Endothelial cell of umbilical vein (primary cell): Measurements from ENCODE around the gene SCAANT1. TPM values are rescaled to one million over a fixed set of nuclear protein-coding genes. Genes with fewer than 3 reads are reported as not detected.

Experiments
- BruUV-seq: library from RNA; stranded (reverse); fragments of 400-500 nt; replicated peaks from 2 replicates; lab custom pipeline; 2021; lab: Mats Ljungman, UMichigan
- CTCF ChIA-PET: fragments of 300-600, 350-600 bp; sonication (Branson Sonifier 250); formaldehyde crosslinking; loops from one replicate; lab custom pipeline; 2021; ENCODE audit warnings: antibody characterized with exemption, inconsistent platforms; lab: Charles Lee
- POLR2A ChIA-PET: fragments of 300-600, 350-600 bp; sonication (Branson Sonifier 250); formaldehyde crosslinking; loops from one replicate; lab custom pipeline; 2021; ENCODE audit warnings: antibody characterized with exemption, inconsistent platforms; lab: Charles Lee
- DNase-seq: peaks from one replicate; pipeline ENCODE4 v3.0.0-alpha.2; 2011; ENCODE audit warnings: low read depth, low spot score
- FAIRE-seq: peaks from 2 replicates; lab custom pipeline; 2011; peaks lifted over from hg19 to GRCh38; lab: Jason Lieb, UNC
- H2AFZ ChIP-seq: 2 replicates; pipeline ENCODE4 v1.6.0; 2012; ENCODE audit warnings: low read depth, low read length, control low read depth, inconsistent platforms
- H3K27ac ChIP-seq: 2 replicates; pipeline ENCODE4 v1.5.1; 2011; ENCODE audit warnings: low read depth, mild to moderate bottlenecking, control low read depth, low read length, moderate library complexity; ENCODE audit not compliant: insufficient read depth
- H3K27me3 ChIP-seq, 2 experiments: 2 replicates each; pipeline versions ENCODE4 v1.6.0 to v1.6.1; 2011; ENCODE audit warnings: low read length in 2 of 2, mixed read lengths in 1 of 2; ENCODE audit not compliant: control insufficient read depth in 2 of 2, insufficient read depth in 2 of 2
- H3K36me3 ChIP-seq, 2 experiments: 2 replicates in 1 of 2; 3 replicates in 1 of 2; pipeline ENCODE4 v1.5.1; 2011; ENCODE audit warnings: low read length in 2 of 2, mild to moderate bottlenecking in 1 of 2, moderate library complexity in 1 of 2; ENCODE audit not compliant: control insufficient read depth in 2 of 2, insufficient read depth in 2 of 2; ENCODE audit errors: extremely low read depth in 1 of 2
- H3K4me1 ChIP-seq: 3 replicates; pipeline ENCODE4 v1.5.1; 2011; ENCODE audit warnings: mild to moderate bottlenecking, low read length; ENCODE audit not compliant: control insufficient read depth, insufficient read depth; ENCODE audit errors: extremely low read depth
- H3K4me2 ChIP-seq: 2 replicates; pipeline ENCODE4 v1.6.1; 2011; ENCODE audit warnings: low read length, control low read depth, mixed read lengths; ENCODE audit not compliant: insufficient read depth
- H3K4me3 ChIP-seq, 3 experiments: fragments of 200-600 bp in 1 of 3; sonication (generic), shearing (Covaris generic) in 1 of 3; replicated peaks in 1 of 3; 2 replicates each; pipeline ENCODE4 v1.5.1; 2011 to 2016; ENCODE audit warnings: control low read depth in 3 of 3, low read length in 3 of 3, mild to moderate bottlenecking in 2 of 3, inconsistent platforms in 1 of 3, low read depth in 1 of 3, moderate library complexity in 1 of 3; ENCODE audit not compliant: insufficient read depth in 1 of 3
- H3K79me2 ChIP-seq: 2 replicates; pipeline ENCODE4 v1.6.0; 2012; ENCODE audit warnings: low read length, inconsistent platforms; ENCODE audit not compliant: control insufficient read depth, insufficient read depth
- H3K9ac ChIP-seq: replicated peaks from 2 replicates; pipeline ENCODE3; 2011; ENCODE audit warnings: low read length, control low read depth; ENCODE audit not compliant: insufficient read depth; ENCODE audit errors: extremely low read depth
- H3K9me1 ChIP-seq: replicated peaks from 3 replicates; pipeline ENCODE4 v1.6.0; 2011; ENCODE audit warnings: mild to moderate bottlenecking, low read length; ENCODE audit not compliant: control insufficient read depth, insufficient read depth; ENCODE audit errors: extremely low read depth
- H3K9me3 ChIP-seq: replicated peaks from 2 replicates; pipeline ENCODE4 v1.5.1; 2012; ENCODE audit warnings: low read length, inconsistent platforms; ENCODE audit not compliant: control insufficient read depth, insufficient read depth
- H4K20me1 ChIP-seq: replicated peaks from 2 replicates; pipeline ENCODE3; 2011; ENCODE audit warnings: mild to moderate bottlenecking, low read length; ENCODE audit not compliant: control insufficient read depth, insufficient read depth; ENCODE audit errors: extremely low read depth
- CTCF ChIP-seq, 2 donors: IDR thresholded peaks; 1 replicate in 1 of 2; 2 replicates in 1 of 2; pipeline ENCODE4 v1.5.1; 2011; ENCODE audit warnings: low read length in 2 of 2, mild to moderate bottlenecking in 2 of 2, moderate library complexity in 2 of 2, control low read depth in 1 of 2, inconsistent platforms in 1 of 2, low read depth in 1 of 2; ENCODE audit not compliant: insufficient read depth in 1 of 2; ENCODE audit errors: extremely low read depth in 1 of 2
- EZH2 ChIP-seq: IDR thresholded peaks from 2 replicates; pipeline ENCODE4 v1.6.1; 2012; ENCODE audit warnings: borderline replicate concordance, low read depth, mild to moderate bottlenecking, moderate library complexity, low read length, inconsistent platforms; ENCODE audit not compliant: severe bottlenecking
- FOS ChIP-seq: IDR thresholded peaks from 2 replicates; pipeline ENCODE4 v1.6.1; 2011; ENCODE audit warnings: mild to moderate bottlenecking, low read length, moderate library complexity, borderline replicate concordance; ENCODE audit not compliant: insufficient read depth
- GATA2 ChIP-seq: IDR thresholded peaks from 2 replicates; pipeline ENCODE4 v1.7.0; 2011; ENCODE audit warnings: low read depth, mild to moderate bottlenecking, moderate library complexity, mixed read lengths, low read length; ENCODE audit not compliant: insufficient read length, insufficient read depth
- JUN ChIP-seq: IDR thresholded peaks from 2 replicates; pipeline ENCODE4 v1.6.1; 2011; ENCODE audit warnings: borderline replicate concordance, low read depth; ENCODE audit not compliant: insufficient read length, insufficient read depth
- MAX ChIP-seq: IDR thresholded peaks from 2 replicates; pipeline ENCODE4 v1.6.1; 2011; ENCODE audit not compliant: insufficient read depth, insufficient read length
- MYC ChIP-seq: IDR thresholded peaks from one replicate; pipeline ENCODE4 v1.6.1; 2011; ENCODE audit warnings: mild to moderate bottlenecking, low read depth, low read length
- POLR2A ChIP-seq: IDR thresholded peaks from 2 replicates; pipeline ENCODE4 v1.6.1; 2012; ENCODE audit warnings: low read depth, mild to moderate bottlenecking, control low read depth, low read length
- POLR2AphosphoS5 ChIP-seq: IDR thresholded peaks from 2 replicates; pipeline ENCODE4 v1.6.1; 2012; ENCODE audit warnings: low read depth, mild to moderate bottlenecking, control low read depth, low read length, moderate library complexity; ENCODE audit not compliant: insufficient read depth
- dilution Hi-C: fragments of 300-500 bp; cut with MboI; formaldehyde crosslinking; loops from one replicate; pipeline ENCODE4 v1.15.0; 2019; ENCODE audit warnings: low sequenced_read_pairs; ENCODE audit not compliant: extremely low pct_ligation_motif_present
- intact Hi-C: fragments of 100-400 bp; cut with micrococcal nuclease; formaldehyde crosslinking; loops from one replicate; pipeline ENCODE4 v1.10.0; 2022
- polyA plus RNA-seq, 4 experiments: library from polyadenylated mRNA; depleted of rRNA in 3 of 4; stranded (reverse) in 3 of 4; unstranded in 1 of 4; fragments of >200 nt; gene quantifications; 2 replicates each; pipeline versions ENCODE4 v1.2.1 to v1.2.3, GENCODE V29; 2011 to 2012; ENCODE audit warnings: missing spikeins in 1 of 4
- total RNA-seq: library from RNA; stranded (reverse); gene quantifications from 2 replicates; pipeline ENCODE4 v1.2.3, GENCODE V29; 2021

SCAANT1 gene
- total and polyA plus RNA-seq, 2 donors (not counting 3 experiments of a cell fraction or from before 2014, with no cell fraction given): not detected

DNA sequence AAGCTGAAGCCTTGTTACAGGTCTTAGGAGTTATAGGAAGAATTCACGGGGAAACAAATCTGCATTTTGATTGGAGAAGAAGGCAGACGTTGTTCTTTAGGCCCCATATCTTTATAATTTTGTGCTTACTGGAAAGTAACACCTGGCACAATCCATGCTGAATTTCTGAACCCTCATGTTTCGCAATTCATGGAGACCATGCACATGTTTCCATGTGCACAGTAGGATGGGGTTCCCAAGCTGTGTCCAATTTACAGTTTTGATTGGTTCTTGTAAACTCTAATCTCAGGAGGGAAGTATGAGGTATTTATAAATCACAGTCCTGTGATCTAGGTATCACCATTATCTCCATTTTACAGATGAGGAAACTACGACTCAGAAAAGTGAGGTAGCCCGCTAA lies 7.8 kb upstream of the SCAANT1 start:
- Histone ChIP-seq H3K9ac (no peak overlapping the region), H3K4me1 (no peaks in the 10 kb centered on the region), H3K27me3 (no peaks in the 10 kb centered on the region), H4K20me1 (no peaks in the 10 kb centered on the region), H3K27ac (no peak overlapping the region), H3K79me2 (peaks cover 31% of the 10 kb centered on the region), H3K4me3 (no peak overlapping the region), H3K9me3 (no peaks in the 10 kb centered on the region), H2AFZ (no peak overlapping the region), H3K36me3 (peaks cover 5 to 6% of the 10 kb centered on the region in 2 experiments), H3K4me2 (no peak overlapping the region), H3K9me1 (no peaks in the 10 kb centered on the region)
- BruUV-seq: no TSS peak
- intact Hi-C loops (no loop called here), dilution Hi-C loops (no loop called here)
- CTCF ChIA-PET: interaction anchor here (1.3 kb wide), 1 partner anchor 42 kb away, joined by 4 read pairs; no protein-coding TSS in a partner anchor
- TF ChIP-seq FOS: no peak
- TF ChIP-seq CTCF (IDR thresholded peaks at IDR 0.05; ENCODE audit: extremely low read depth in 1 of 2, insufficient read depth in 1 of 2, low read depth in 1 of 2, low read length in 2 of 2): no peak
- no peak for TF ChIP-seq MAX
- TF ChIP-seq EZH2: no peak
- no peak for TF ChIP-seq POLR2AphosphoS5
- no peak for TF ChIP-seq JUN
- no peak for TF ChIP-seq MYC
- no peak for TF ChIP-seq POLR2A
- no peak for TF ChIP-seq GATA2
- DNase-seq: no peak
- POLR2A ChIA-PET: no interaction called here
- no peak for FAIRE-seq
